ENCODE data around the gene CEP97.

Gene CEP97

DNA sequence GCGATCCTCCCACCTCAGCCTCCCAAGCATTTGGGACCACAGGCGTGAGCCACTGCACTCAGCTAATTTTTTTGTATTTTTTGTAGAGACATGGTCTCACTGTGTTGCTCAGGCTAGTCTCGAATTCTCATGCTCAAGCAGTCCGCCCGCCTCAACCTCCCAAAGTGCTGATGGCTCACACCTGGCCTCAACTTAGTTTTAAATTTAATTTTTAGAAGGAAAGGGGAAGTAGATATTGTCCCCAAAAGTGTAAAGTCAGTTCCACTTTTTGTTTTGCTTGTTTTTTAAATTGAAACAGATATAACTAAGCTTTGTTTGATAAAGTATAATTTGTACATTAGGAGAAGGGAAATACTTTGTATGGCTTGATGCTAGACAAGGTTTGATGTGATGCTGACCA lies 93.6 kb downstream of the CEP97 start:
- no peak for DNase-seq

DNA sequence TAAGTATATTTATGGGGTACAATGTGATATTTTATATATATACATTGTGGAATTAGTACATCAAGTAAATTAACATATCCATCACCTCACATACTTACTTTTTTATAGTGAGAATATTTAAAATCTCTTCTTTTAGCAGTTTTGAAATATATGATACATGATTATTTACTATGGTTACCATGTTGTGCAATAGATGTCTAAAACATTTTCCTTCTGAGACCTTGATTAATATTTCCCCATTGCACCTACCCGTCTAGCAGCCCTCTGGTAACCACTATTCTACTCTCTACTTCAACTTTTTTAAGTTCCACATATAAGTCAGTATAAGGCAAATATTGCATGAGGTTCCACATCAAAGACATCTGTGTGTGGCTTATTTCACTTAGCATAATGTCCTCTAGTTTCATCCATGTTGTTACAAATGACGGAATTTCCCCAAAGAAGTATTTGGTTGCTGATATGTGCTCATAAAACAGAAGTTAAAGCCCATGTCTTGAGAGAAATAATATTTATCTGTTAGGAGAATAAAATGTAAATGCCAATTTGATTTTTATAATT lies 95.3 kb downstream of the CEP97 start:
- no peak for DNase-seq
